Upper lobe of left lung (tissue), 6 donors: ENCODE data around the gene TMEM229B. TPM values are rescaled to one million over a fixed set of nuclear protein-coding genes. Genes with fewer than 3 reads are reported as not detected.
"Not testable (repeated sequence)": the region's sequence is repeated elsewhere in the genome, so short reads cannot be mapped to it uniquely, and the experiment has no call there.

Experiments
- ATAC-seq, 2 donors: fragments of 200-7000 bp; cut with Tn5 transposase; one replicate each; pipeline ENCODE4 v1.9.1; 2022; ENCODE audit warnings: mild to moderate bottlenecking in 2 of 2, moderate library complexity in 2 of 2; ENCODE audit not compliant: low FRiP score in 2 of 2
- DNase-seq, 2 donors: peaks; one replicate each; pipeline ENCODE4 v3.0.0-alpha.2; 2019 to 2020
- H3K27ac ChIP-seq, 4 donors: fragments of 200-600 bp; sonication (generic); one replicate each; pipeline ENCODE4 v1.5.1; 2016 to 2019
- H3K27me3 ChIP-seq, 4 donors: fragments of 200-600 bp; sonication (generic); one replicate each; pipeline ENCODE4 v1.5.1; 2017 to 2019
- H3K36me3 ChIP-seq, 4 donors: fragments of 200-600 bp; sonication (generic); one replicate each; pipeline ENCODE4 v1.5.1; 2016 to 2019
- H3K4me1 ChIP-seq, 4 donors: fragments of 200-600 bp; sonication (generic); one replicate each; pipeline ENCODE4 v1.5.1; 2018 to 2019
- H3K4me3 ChIP-seq, 4 donors: fragments of 200-600 bp; sonication (generic); one replicate each; pipeline ENCODE4 v1.5.1; 2017 to 2019; ENCODE audit warnings: mild to moderate bottlenecking in 2 of 4, moderate library complexity in 1 of 4
- H3K9me3 ChIP-seq, 4 donors: fragments of 200-600 bp; sonication (generic); one replicate each; pipeline ENCODE4 v1.5.1; 2018 to 2019
- CTCF ChIP-seq, 6 experiments: fragments of 450-650 bp in 4 of 6; fragments of 200-600 bp in 2 of 6; sonication (generic) in 2 of 6; IDR thresholded peaks; one replicate each; pipeline ENCODE4 v1.5.1; 2016 to 2019; ENCODE audit warnings: antibody characterized with exemption in 6 of 6
- EP300 ChIP-seq, 4 donors: sonication (generic); formaldehyde crosslinking; IDR thresholded peaks; one replicate each; pipeline ENCODE4 v1.5.1; 2017; ENCODE audit warnings: antibody characterized with exemption in 4 of 4, control low read depth in 2 of 4
- POLR2A ChIP-seq, 4 donors: fragments of 450-650 bp; IDR thresholded peaks; one replicate each; pipeline ENCODE4 v1.5.1; 2016 to 2017; ENCODE audit warnings: antibody characterized with exemption in 4 of 4, mild to moderate bottlenecking in 2 of 4
- POLR2AphosphoS5 ChIP-seq, 2 donors: sonication (generic); formaldehyde crosslinking; IDR thresholded peaks; one replicate each; pipeline ENCODE4 v1.5.1; 2017; ENCODE audit warnings: antibody characterized with exemption in 2 of 2
- WGBS, 2 donors: methylation state at CpG; one replicate each; pipeline ENCODE4 v1.1.5; 2017 to 2018; 5-methylcytosine and 5-hydroxymethylcytosine counted together
- total RNA-seq, 6 donors: library from RNA; depleted of rRNA in 4 of 6; stranded (reverse); fragments of >200 nt in 4 of 6; gene quantifications; one replicate each; pipeline versions ENCODE4 v1.1.0 to v1.2.1, GENCODE V29; 2016 to 2021
- donor health status: DM: no; HTN: no; CAD: no; lungs with moderate emphysema.
- donor health status: DM: no; HTN: yes; CAD: no; lungs with severe emphysema.

The TMEM229B gene
- total RNA-seq, 6 donors from 2014 or later: 2.1 to 8.5 (median 5.4) TPM

- Histone ChIP-seq H3K36me3 (no peaks in the 10 kb centered on the region), H3K4me3 (no peak overlapping the region), H3K27me3 (no peaks in the 10 kb centered on the region), H3K4me1 (no peaks in the 10 kb centered on the region), H3K27ac (no peak overlapping the region), H3K9me3 (no peaks in the 10 kb centered on the region)
- ATAC-seq: no peak
- DNase-seq: no peak
- WGBS, 2 donors: 88 to 90% methylated on average over 5 of the region's 5 CpGs
- TF ChIP-seq CTCF (IDR thresholded peaks at IDR 0.05) (no peak), EP300 (IDR thresholded peaks at IDR 0.05) (no peak), POLR2AphosphoS5 (IDR thresholded peaks at IDR 0.05) (no peak), POLR2A (IDR thresholded peaks at IDR 0.05) (no peak)
These were observed 34.8 kb downstream of the TMEM229B start for GRCh38 chr14:67453575-67454300.

- not testable (repeated sequence) for H3K27me3 ChIP-seq, ATAC-seq, H3K9me3 ChIP-seq, H3K27ac ChIP-seq, DNase-seq, H3K4me1 ChIP-seq, H3K4me3 ChIP-seq, H3K36me3 ChIP-seq
- 88 to 92% methylated on average over 6 of the region's 6 CpGs for WGBS, 2 donors
These were observed 36.9 kb downstream of the TMEM229B start for GRCh38 chr14:67451667-67452066.

GRCh38 chr14:67449096-67449495 lies 39.4 kb downstream of the TMEM229B start:
- Histone ChIP-seq H3K4me3 (no peak overlapping the region), H3K9me3 (no peaks in the 10 kb centered on the region), H3K36me3 (no peaks in the 10 kb centered on the region), H3K27me3 (no peaks in the 10 kb centered on the region), H3K27ac (no peak overlapping the region), H3K4me1 (no peaks in the 10 kb centered on the region)
- TF ChIP-seq CTCF (IDR thresholded peaks at IDR 0.05) (no peak), POLR2AphosphoS5 (IDR thresholded peaks at IDR 0.05) (no peak), EP300 (IDR thresholded peaks at IDR 0.05) (no peak), POLR2A (IDR thresholded peaks at IDR 0.05) (no peak)
- ATAC-seq (no peak), DNase-seq (no peak)
- 87 to 90% methylated on average over 2 of the region's 2 CpGs for WGBS, 2 donors

GRCh38 chr14:67447033-67447381 lies 41.5 kb downstream of the TMEM229B start:
- no peak overlapping the region for H3K27ac ChIP-seq
- no peak for ATAC-seq
- no peaks in the 10 kb centered on the region for H3K9me3 ChIP-seq
- H3K4me3 ChIP-seq: no peak overlapping the region
- H3K27me3 ChIP-seq: no peaks in the 10 kb centered on the region
- no peaks in the 10 kb centered on the region for H3K36me3 ChIP-seq
- no peak for TF ChIP-seq EP300 (IDR thresholded peaks at IDR 0.05)
- TF ChIP-seq POLR2A (IDR thresholded peaks at IDR 0.05): no peak
- no peak for TF ChIP-seq POLR2AphosphoS5 (IDR thresholded peaks at IDR 0.05)
- TF ChIP-seq CTCF (IDR thresholded peaks at IDR 0.05): no peak
- DNase-seq: no peak
- WGBS, 2 donors: 85 to 100% methylated on average over 1 of the region's 1 CpG
- H3K4me1 ChIP-seq: no peaks in the 10 kb centered on the region

GRCh38 chr14:67446371-67447032 lies 42.0 kb downstream of the TMEM229B start:
- DNase-seq: no peak
- H3K36me3 ChIP-seq: no peaks in the 10 kb centered on the region
- no peak overlapping the region for H3K27ac ChIP-seq
- ATAC-seq: no peak
- H3K4me3 ChIP-seq: no peak overlapping the region
- no peaks in the 10 kb centered on the region for H3K9me3 ChIP-seq
- no peaks in the 10 kb centered on the region for H3K27me3 ChIP-seq
- H3K4me1 ChIP-seq: no peaks in the 10 kb centered on the region
- WGBS, 2 donors: 65 to 75% methylated on average over 7 to 8 of the region's 8 CpGs
- TF ChIP-seq CTCF (IDR thresholded peaks at IDR 0.05): no peak
- TF ChIP-seq POLR2AphosphoS5 (IDR thresholded peaks at IDR 0.05): no peak
- no peak for TF ChIP-seq POLR2A (IDR thresholded peaks at IDR 0.05)
- no peak for TF ChIP-seq EP300 (IDR thresholded peaks at IDR 0.05)
